Fibroblast of skin of scalp (primary cell): ENCODE data around the gene ZNF333.
"Not testable (repeated sequence)": the region's sequence is repeated elsewhere in the genome, so short reads cannot be mapped to it uniquely, and the experiment has no call there.

ENCODE experiments used
- DNase-seq: peaks from one replicate; pipeline ENCODE4 v3.0.0-alpha.2; 2013

ZNF333 gene

GRCh38 chr19:14769201-14769600 is 79.4 kb downstream of the ZNF333 start:
- no peak for DNase-seq

- DNase-seq: no peak
Observed at GRCh38 chr19:14770136-14770535, 80.3 kb downstream of the ZNF333 start.

- no peak for DNase-seq
Observed at GRCh38 chr19:14770944-14771839, 81.3 kb downstream of the ZNF333 start.

DNA sequence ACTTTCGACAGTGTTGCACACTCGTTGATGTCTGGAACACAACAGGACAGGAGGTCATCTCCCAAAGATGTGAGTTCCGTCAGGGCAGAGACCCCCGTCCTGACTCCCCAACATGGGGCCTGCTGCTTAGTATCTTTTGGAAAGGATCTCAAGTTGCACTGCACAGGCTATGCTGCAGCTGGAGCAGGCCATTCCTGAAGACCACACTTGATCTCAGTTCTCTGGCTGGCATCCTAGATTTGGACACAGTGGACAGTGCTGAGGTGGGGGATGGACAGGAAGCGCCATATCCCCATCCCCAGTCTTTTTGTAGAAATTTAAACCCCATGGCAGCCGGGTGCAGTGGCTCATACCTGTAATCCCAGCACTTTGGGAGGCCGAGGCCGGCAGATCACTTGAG is 82.6 kb downstream of the ZNF333 start:
- no peak for DNase-seq

DNA sequence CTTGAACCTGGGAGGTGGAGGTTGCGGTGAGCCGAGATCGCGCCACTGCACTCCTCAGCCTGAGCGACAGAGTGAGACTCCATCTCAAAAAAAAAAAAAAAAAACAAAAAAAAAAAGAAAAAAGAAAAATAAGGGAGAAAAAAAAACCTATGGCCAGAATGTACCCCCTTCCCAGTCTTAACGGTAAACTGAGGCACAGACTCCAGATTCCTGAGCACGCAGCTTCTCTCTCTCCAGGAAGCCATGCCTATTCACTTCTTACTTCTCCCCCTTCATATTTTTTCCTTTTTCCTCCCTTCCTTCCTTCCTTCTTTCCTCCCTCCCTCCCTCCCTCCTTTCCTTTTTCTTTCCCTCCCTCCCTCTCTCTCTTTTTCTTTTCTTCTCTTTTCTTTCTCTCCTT is 83.1 kb downstream of the ZNF333 start:
- no peak for DNase-seq

- not testable (repeated sequence) for DNase-seq
Observed at GRCh38 chr19:14773722-14774121, 83.9 kb downstream of the ZNF333 start.

- no peak for DNase-seq
Observed at GRCh38 chr19:14774373-14774772, 84.5 kb downstream of the ZNF333 start.

DNA sequence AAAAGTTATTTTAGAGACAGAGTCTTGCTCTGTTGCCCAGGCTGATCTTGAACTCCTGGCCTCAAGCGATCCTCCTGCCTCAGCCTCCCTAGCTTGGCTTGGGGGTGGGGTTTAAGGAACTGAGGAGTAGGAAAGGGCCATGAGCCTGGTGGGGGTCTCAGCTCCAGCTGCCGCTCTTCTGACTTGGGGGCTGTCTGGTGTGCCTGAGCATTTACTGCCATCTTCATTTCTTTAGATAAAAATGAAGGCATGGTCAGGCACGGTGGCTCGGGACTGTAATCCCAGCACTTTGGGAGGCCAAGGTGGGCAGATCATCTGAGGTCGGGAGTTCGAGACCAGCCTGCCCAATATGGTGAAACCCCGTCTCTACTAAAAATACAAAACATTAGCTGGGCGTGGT is 85.5 kb downstream of the ZNF333 start:
- not testable (repeated sequence) for DNase-seq

GRCh38 chr19:14775869-14776586 is 86.2 kb downstream of the ZNF333 start:
- DNase-seq: no peak

- DNase-seq: not testable (repeated sequence)
Observed at GRCh38 chr19:14777645-14778044, 87.8 kb downstream of the ZNF333 start.

DNA sequence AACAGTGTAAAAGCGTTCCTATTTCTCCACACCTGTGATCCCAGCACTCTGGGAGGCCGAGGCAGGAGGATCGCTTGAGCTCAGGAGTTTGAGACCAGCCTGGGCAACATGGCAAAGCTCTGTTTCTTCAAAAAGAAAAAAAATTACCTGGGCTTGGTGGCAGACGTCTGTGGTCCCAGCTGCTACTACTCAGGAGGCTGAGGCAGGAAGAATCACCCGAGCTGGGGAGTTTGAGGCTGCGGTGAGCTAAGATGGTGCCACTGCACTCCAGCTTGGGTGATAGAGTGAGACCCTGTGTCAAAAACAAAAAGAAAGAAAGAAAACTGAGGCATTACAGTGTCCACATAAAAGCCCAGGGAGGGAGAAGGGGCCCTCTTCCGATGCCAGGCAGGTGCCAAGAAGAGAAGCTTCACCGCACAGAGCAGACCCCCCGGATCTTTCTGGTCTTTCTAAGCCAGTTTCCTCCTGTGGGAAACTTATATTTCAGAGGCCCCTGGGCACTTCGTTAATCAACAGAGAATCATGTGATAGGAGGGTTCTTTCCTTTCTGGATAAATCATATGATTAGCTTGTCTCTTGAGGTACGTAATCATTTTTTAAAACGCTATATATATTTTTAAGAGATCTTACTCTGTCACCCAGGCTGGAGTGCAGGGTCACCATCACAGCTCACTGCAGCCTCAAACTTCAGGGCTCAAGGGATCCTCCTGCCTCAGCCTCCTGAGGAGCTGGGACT is 88.4 kb downstream of the ZNF333 start, which contains the start of gene ADGRE2:
TSS of gene ADGRE2 (minus strand) at position 451 of the 736 bp plus-strand sequence. CDS start 1,804 bp downstream, outside the sequence.
- DNase-seq: not testable (repeated sequence)

DNA sequence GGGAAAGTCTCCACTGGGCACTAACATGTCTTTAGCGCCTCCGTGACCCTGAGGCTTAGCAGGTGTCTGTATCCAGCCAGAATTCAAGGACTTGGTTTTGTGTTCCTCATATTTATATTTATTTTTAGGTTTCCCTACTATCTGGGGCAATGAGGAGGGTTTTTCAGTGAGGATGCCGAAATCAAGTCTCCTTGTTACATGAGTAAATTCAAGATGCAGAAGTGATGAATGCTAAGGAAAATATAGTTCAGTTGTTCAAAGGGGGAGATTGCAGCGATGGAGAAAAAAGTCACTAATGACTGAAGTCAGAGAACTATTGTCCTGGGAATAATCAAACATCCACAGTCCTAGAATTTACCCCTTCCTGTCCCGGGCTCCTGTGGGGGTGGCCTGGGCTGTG is 89.3 kb downstream of the ZNF333 start:
- no peak for DNase-seq

DNA sequence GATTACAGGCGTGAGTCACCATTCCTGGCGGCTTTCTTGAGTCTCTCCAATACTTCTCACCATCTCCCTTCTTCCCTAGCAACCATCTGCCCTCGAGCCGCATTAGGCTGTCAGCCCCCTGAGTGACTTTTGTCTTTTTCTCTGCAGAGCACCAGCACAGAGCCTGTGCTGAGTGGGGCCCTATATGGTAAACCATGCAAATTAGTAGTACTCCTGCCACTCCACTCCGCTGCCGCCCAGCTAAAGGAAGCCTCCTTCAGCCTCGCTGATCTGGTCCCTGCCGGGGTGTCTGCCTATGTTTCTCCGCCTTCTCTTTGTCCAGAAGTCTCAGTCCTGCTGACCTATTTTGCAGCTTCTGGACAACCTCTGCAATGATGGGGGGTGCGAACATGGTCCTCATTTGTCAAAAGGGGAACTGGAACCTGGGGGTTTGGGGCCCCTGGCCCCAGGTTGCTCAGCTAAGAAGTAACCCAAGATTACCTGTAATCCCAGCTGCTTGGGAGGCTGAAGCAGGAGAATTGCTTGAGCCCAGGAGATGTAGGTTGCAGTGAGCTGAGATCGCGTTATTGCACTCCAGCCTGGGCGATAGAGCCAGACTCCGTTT is 90.9 kb downstream of the ZNF333 start:
- DNase-seq: not testable (repeated sequence)

DNA sequence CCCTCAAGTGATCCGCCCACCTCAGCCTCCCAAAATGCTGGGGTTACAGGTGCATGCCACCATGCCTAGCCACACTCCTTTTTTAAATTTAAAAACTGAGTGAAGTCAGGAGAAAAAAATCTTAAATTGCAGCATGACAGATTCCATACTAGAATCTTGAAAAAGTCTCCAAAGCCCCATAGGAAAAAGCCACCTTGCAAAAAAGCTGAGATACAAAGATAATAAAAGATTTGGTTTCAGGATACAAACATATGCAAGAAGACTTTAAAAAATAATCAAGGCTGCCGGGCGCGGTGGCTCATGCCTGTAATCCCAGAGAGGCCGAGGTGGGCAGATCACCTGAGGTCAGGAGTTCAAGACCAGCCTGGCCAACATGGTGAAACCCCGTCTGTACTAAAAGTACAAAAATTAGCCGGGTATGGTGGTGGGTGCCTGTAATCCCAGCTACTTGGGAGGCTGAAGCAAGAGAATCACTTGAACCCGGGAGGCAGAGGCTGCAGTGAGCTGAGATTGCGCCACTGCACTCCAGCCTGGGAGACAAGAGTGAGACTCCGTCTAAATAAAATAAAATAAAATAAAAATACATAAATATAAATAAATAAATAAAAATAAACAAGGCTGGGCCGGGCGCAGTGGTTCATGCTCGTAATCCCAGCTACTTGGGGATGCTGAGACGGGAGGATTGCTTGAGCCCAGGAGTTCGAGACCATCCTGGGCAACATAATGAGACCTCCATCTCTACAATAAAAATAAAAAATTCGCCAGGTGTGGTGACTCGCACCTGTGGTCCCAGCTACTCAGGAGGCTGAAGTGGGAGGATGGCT is 92.1 kb downstream of the ZNF333 start:
- DNase-seq: not testable (repeated sequence)

- DNase-seq: no peak
Observed at GRCh38 chr19:14782626-14783409, 93.0 kb downstream of the ZNF333 start.
